GM21447 (cell line): ENCODE measurements around the gene UBALD1.

Experiments used
- ATAC-seq: cut with Tn5 transposase; IDR thresholded peaks from one replicate; pipeline ENCODE4 v1.9.1; 2021; ENCODE audit not compliant: unreplicated experiment

The UBALD1 gene

GRCh38 chr16:4646773-4647643 is 32.3 kb upstream of the UBALD1 start:
- no peak for ATAC-seq

- no peak for ATAC-seq
These were observed 27.2 kb upstream of the UBALD1 start for GRCh38 chr16:4641895-4642294.

- ATAC-seq = no peak
These were observed 26.6 kb upstream of the UBALD1 start for GRCh38 chr16:4641306-4641687.

- ATAC-seq = no peak
These were observed 26.1 kb upstream of the UBALD1 start for GRCh38 chr16:4640572-4641305.

- no peak for ATAC-seq
These were observed 25.3 kb upstream of the UBALD1 start for GRCh38 chr16:4639899-4640509.

- no peak for ATAC-seq
These were observed 22.9 kb upstream of the UBALD1 start for GRCh38 chr16:4637501-4638166.

- no peak for ATAC-seq
These were observed 21.5 kb upstream of the UBALD1 start for GRCh38 chr16:4636196-4636595.

GRCh38 chr16:4634768-4635167 is 20.1 kb upstream of the UBALD1 start:
- no peak for ATAC-seq

GRCh38 chr16:4633910-4634635 is 19.4 kb upstream of the UBALD1 start:
- no peak for ATAC-seq

GRCh38 chr16:4631444-4631843 is 16.8 kb upstream of the UBALD1 start:
- no peak for ATAC-seq

GRCh38 chr16:4628283-4628682 is 13.6 kb upstream of the UBALD1 start:
- no peak for ATAC-seq

- ATAC-seq = no peak
These were observed 11.7 kb upstream of the UBALD1 start for GRCh38 chr16:4626396-4626795.

- no peak for ATAC-seq
These were observed 11.0 kb upstream of the UBALD1 start for GRCh38 chr16:4625560-4626159.

- peak; percentile 57 for ATAC-seq
These were observed 10.3 kb upstream of the UBALD1 start for GRCh38 chr16:4624827-4625559.

- peak; percentile 75 for ATAC-seq
These were observed 9.5 kb upstream of the UBALD1 start, which contains the start of gene MGRN1 for GRCh38 chr16:4624015-4624826. Gene MGRN1 (plus strand): TSS chr16:4624826. CDS start chr16:4624961, 135 bp downstream.

GRCh38 chr16:4623593-4623992 is 8.9 kb upstream of the UBALD1 start:
- no peak for ATAC-seq

GRCh38 chr16:4618645-4619418 is 4.1 kb upstream of the UBALD1 start:
- ATAC-seq = no peak

- ATAC-seq = no peak
These were observed 3.2 kb upstream of the UBALD1 start for GRCh38 chr16:4617880-4618279.
